HUES64 (cell line): ENCODE data around the gene PLOD3.

ENCODE experiments used
- H3K27ac ChIP-seq: 2 replicates; pipeline ENCODE4 v1.7.0; 2013; ENCODE audit warnings: low read depth, low read length, inconsistent platforms
- H3K27me3 ChIP-seq: 2 replicates; pipeline ENCODE4 v1.6.1; 2013; ENCODE audit warnings: mild to moderate bottlenecking, low read length; ENCODE audit not compliant: insufficient read depth
- H3K36me3 ChIP-seq: 2 replicates; pipeline ENCODE4 v1.6.1; 2013; ENCODE audit warnings: mild to moderate bottlenecking, low read length; ENCODE audit not compliant: insufficient read depth
- H3K4me1 ChIP-seq: 2 replicates; pipeline ENCODE4 v1.6.1; 2013; ENCODE audit warnings: mild to moderate bottlenecking, low read length, moderate library complexity; ENCODE audit not compliant: insufficient read depth
- H3K4me3 ChIP-seq: 2 replicates; pipeline ENCODE4 v1.5.1; 2013; ENCODE audit warnings: mild to moderate bottlenecking, low read length, moderate library complexity
- H3K9ac ChIP-seq: 2 replicates; pipeline ENCODE4 v1.6.1; 2013; ENCODE audit warnings: mild to moderate bottlenecking, low read depth, low read length
- H3K9me3 ChIP-seq: 2 replicates; pipeline ENCODE4 v1.6.1; 2013; ENCODE audit warnings: low read depth, low read length; ENCODE audit not compliant: insufficient read depth
- whole genome bisulfite sequencing: fragments of 150-250, 120-280 bp; methylation state at CpG from one replicate; pipeline ENCODE4 v1.1.7; 2013; ENCODE audit warnings: missing lambda C conversion rate; 5-methylcytosine and 5-hydroxymethylcytosine counted together

The PLOD3 gene

DNA sequence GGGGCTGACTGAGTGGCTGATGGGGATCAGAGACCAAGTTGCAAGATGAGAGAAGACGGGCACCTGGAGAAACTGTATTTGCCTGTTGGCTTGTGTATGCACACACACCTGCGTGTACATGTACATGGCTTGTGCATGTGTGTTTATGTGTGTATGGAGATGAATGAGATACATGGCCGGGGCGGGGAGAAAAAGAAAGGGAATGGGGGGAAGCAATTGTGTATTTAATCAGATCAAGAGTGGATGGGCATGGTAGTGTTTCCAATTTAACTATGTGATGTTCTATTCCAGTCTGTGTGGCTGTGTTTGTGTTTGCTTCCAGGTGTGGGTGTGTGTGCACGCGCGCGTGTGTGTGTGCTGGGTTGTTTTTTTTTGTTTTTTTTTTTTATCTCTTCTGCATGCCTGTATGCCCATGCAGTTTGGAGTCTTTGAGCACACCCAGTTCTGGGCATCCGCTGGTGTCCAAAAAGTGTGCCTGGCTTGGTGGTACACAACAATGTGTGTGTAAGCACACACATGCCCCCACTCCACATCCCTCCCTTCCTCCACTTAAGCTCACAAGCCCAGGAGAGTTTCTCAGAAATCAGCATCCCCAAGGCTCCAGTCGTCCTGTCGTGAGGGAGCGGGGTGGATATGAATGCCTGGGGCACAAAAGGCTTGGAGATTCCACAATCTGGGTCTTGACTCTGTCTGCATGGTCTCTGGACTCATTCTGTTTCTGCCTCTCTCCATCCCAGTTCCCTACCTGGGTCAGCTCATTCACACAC is 49.6 kb downstream of the PLOD3 start:
- Histone ChIP-seq H3K4me1 (peaks cover 40% of the 10 kb centered on the region), H3K9me3 (no peaks in the 10 kb centered on the region), H3K27me3 (peaks cover 67% of the 10 kb centered on the region), H3K36me3 (no peaks in the 10 kb centered on the region), H3K4me3 (peak overlapping the region; percentile 43), H3K27ac (peak overlapping the region; percentile 1; the same call in 1 of the 2 replicates), H3K9ac (peak overlapping the region; percentile 23; the same call in 1 of the 2 replicates)
- 6% methylated on average over 8 of the region's 12 CpGs for WGBS

DNA sequence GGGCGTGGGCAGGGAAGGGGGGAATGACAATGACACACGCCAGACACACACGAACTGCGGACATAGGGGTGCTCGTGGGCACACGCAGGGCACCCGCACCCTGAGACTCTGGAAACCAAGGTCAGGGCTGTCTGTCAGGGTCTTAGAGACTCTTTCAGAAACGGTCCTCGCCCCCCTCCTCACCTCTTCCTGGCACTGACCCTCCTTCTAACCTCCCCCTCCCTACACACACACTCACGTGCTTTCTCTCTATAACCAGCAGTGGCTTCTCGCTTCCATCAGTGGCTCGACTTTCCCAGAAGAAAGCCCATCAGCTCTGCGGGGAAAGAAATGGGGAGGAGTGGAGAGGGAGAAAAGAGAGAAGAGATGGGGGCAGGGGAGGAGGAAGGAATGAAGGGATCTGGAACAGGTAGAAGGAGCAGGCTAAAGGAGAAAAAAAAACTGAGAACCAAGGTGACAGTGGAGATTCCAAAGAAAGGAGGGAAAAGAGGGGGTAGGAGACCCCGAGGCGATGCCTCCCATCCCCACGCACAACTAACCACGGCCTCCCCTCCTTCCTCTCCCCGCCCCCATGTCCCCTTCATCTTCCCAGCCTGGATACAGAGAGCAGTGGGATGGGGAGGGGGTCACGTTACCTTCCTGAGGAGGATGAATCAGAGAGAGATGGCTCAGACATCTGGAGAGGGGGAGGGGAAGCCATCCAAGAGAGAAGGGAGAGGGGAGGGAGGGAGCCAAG is 50.3 kb downstream of the PLOD3 start:
- peaks cover 45% of the 10 kb centered on the region for H3K4me1 ChIP-seq
- peaks cover 60% of the 10 kb centered on the region for H3K27me3 ChIP-seq
- H3K27ac ChIP-seq: peak overlapping the region; percentile 73
- peak overlapping the region; percentile 43 for H3K4me3 ChIP-seq
- under 1% methylated on average over 14 of the region's 19 CpGs for WGBS
- no peaks in the 10 kb centered on the region for H3K36me3 ChIP-seq
- no peaks in the 10 kb centered on the region for H3K9me3 ChIP-seq
- no peak overlapping the region for H3K9ac ChIP-seq

DNA sequence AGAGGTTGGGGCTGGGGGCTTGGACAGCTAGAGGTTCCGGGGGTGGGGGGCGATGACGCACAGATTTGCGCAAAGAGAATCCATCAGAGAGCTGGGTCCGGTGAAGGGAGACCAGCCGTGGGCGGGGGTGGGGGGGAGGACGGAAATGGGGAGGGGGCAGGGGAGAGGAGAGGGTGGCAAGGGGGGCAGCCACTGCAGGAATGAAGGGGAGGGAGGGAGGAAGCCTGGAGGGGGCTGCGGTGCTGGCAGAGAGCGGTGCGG is 50.8 kb downstream of the PLOD3 start:
- H3K4me3 ChIP-seq: peak overlapping the region; percentile 53
- H3K27me3 ChIP-seq: peaks cover 55% of the 10 kb centered on the region
- H3K4me1 ChIP-seq: peaks cover 49% of the 10 kb centered on the region
- under 1% methylated on average over 11 of the region's 11 CpGs for WGBS
- no peaks in the 10 kb centered on the region for H3K36me3 ChIP-seq
- H3K9me3 ChIP-seq: no peaks in the 10 kb centered on the region
- no peak overlapping the region for H3K9ac ChIP-seq
- H3K27ac ChIP-seq: peak overlapping the region; percentile 73; the same call in 1 of the 2 replicates

DNA sequence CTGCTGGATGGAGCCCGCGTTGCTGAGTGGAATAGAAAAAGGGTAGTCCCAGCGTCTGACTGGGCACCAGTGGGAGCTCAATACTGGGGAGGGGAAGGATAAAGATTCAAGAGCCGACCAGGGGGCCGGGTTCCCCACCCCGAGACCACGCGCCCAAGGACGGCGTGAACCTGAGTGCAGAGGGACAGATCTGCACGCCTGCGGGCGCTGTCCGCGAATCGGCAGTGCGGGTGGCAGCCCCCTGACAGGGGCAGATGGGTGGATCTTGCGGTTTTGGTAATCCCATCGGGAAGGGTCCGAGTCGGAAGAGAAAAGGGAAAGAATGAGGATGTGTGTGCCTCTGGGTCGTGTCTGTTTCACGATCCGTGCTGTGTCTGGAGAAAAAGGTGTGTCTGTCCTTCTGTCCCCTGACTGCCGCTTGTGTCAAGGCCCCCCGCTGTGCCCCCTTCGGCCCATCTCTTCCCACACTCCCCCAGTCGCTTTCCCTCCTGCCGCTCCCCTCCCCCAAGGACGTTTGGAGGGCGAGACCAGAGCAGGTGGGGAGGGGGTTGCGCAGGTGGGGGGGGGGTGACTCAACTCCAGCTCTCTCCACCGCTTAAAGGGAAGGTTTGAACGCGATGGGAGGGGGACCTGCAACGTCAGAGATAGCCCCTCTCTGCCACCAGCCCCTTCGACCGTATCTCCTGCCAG is 51.3 kb downstream of the PLOD3 start:
- Histone ChIP-seq H3K9ac (no peak overlapping the region), H3K36me3 (no peaks in the 10 kb centered on the region)
- WGBS: under 1% methylated on average over 25 of the region's 38 CpGs

DNA sequence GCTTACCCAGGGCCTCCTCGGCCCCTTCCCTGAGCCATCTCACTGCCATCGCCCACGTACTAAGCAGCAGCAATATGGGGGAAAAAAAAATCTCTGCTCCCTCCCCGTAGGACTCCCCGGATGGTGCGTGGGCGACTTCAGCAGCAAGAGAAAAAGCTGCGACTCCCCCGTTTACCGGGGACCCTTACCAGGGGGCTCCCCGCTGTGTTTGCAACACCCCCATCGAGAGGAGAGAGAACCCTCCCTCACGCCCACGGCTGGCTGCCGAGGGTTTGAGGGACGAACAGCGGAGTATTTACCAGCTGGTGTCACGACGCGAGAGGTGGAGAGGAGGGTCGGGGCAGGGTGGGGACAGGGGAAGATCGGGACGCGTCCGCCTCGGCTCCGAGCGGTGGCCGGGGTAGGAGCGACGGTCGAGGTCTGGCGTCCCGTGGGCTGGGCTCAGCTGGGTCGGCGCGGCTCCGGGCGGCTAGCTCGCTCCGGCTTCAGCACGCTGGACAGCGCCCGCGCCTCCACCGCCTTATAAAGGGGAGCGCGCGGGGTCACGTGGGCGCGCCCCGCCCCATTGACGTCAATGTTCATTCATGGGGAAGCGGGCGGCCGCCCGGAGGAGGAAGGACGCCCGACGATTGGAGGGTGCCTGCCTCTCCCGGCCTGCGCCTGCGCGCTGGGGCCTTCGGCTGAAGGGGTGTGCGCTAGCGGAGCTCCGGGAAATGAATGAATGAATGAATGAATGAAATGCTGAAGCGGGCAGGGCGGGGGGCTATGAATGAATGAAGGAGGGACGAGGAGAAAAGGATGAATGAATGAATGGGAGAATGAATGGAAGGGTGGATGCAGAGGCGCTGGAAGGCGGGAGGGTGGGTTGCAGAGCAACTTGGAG is 52.1 kb downstream of the PLOD3 start, which contains the start of gene VGF:
VGF (minus strand) TSS at position 495 of the 883 bp plus-strand sequence. CDS start 726 bp downstream, outside the sequence.
- H3K9ac ChIP-seq: peak within 1 kb of the TSS; percentile 66; the same call in 1 of the 2 replicates
- 1% methylated on average over 74 of the region's 74 CpGs for WGBS
- peak within 1 kb of the TSS; percentile 74 for H3K4me3 ChIP-seq
- peaks cover 42% of the 10 kb centered on the region for H3K27me3 ChIP-seq
- H3K4me1 ChIP-seq: peaks cover 52% of the 10 kb centered on the region
- no peaks in the 10 kb centered on the region for H3K36me3 ChIP-seq
- H3K27ac ChIP-seq: peak within 1 kb of the TSS; percentile 54; the same call in 1 of the 2 replicates
- no peaks in the 10 kb centered on the region for H3K9me3 ChIP-seq

More for the DNA sequence above, 51.3 kb downstream of the PLOD3 start:
- H3K9me3 ChIP-seq: no peaks in the 10 kb centered on the region
- peak overlapping the region; percentile 53 for H3K4me3 ChIP-seq
- H3K27ac ChIP-seq: peak overlapping the region; percentile 54; the same call in 1 of the 2 replicates
- peaks cover 51% of the 10 kb centered on the region for H3K4me1 ChIP-seq
- H3K27me3 ChIP-seq: peaks cover 50% of the 10 kb centered on the region

GRCh38 chr7:101164071-101164840 is 53.1 kb downstream of the PLOD3 start:
- Histone ChIP-seq H3K9me3 (no peaks in the 10 kb centered on the region), H3K27ac (peak overlapping the region; percentile 81; the same call in 1 of the 2 replicates), H3K9ac (peak overlapping the region; percentile 66; the same call in 1 of the 2 replicates), H3K36me3 (no peaks in the 10 kb centered on the region), H3K27me3 (peaks cover 32% of the 10 kb centered on the region), H3K4me1 (peaks cover 52% of the 10 kb centered on the region), H3K4me3 (peak overlapping the region; percentile 74)
- WGBS: under 1% methylated on average over 75 of the region's 75 CpGs

GRCh38 chr7:101163279-101164070 is 53.9 kb downstream of the PLOD3 start:
- H3K4me1 ChIP-seq: peaks cover 46% of the 10 kb centered on the region
- H3K27ac ChIP-seq: peak overlapping the region; percentile 93
- peak overlapping the region; percentile 79 for H3K9ac ChIP-seq
- no peaks in the 10 kb centered on the region for H3K36me3 ChIP-seq
- under 1% methylated on average over 76 of the region's 92 CpGs for WGBS
- peak overlapping the region; percentile 74 for H3K4me3 ChIP-seq
- no peaks in the 10 kb centered on the region for H3K9me3 ChIP-seq
- H3K27me3 ChIP-seq: peaks cover 24% of the 10 kb centered on the region

DNA sequence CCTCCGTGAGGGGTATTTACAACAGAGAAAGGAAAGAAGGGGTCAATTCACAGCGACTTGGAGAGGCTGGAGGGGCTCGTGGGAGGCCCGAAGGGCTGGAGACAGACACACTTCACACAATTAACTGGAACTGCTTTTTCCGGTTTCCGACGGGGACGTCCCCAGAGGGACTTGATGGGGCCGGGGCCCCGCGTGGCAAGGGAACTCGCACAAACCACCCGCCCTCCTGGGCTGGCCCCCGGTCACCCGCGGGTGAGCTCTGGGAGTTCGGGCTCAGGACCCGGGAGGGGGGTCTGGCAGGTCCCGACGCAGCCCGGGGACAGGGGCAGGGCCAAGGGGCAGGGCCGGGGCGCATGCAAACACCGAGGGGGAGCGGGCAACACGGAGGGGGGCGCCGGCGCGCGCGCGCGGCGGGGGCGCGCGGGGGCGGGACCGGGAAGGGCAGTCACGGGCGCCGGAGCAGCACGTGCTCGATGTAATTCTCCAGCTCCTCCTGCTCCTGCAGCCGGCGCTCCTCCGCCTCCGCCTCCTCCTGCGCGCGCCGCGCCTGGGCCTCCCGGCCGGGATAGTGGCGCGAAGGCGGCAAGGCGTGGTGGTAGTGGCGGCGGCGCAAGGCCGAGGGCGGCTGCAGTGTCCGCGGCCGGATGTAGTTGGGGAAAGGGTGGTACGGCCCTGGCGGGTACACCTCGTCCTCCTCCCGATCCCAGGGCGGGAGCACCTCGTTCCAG is 54.7 kb downstream of the PLOD3 start:
- H3K27ac ChIP-seq: peak overlapping the region; percentile 93
- peaks cover 16% of the 10 kb centered on the region for H3K27me3 ChIP-seq
- peaks cover 1% of the 10 kb centered on the region; the same call in 1 of the 2 replicates for H3K36me3 ChIP-seq
- H3K4me1 ChIP-seq: peaks cover 38% of the 10 kb centered on the region
- H3K9ac ChIP-seq: peak overlapping the region; percentile 79
- peak overlapping the region; percentile 60 for H3K4me3 ChIP-seq
- H3K9me3 ChIP-seq: no peaks in the 10 kb centered on the region
- 1% methylated on average over 73 of the region's 74 CpGs for WGBS
